HepG2 (cell line): Measurements from ENCODE around the gene HIGD1C.

Experiments
- ATF7-NPFF ChIP-seq: sonication (generic); formaldehyde crosslinking; IDR thresholded peaks from 2 replicates; pipeline ENCODE4 v1.8.1; 2023; ENCODE audit warnings: mild to moderate bottlenecking, low read depth, missing genetic modification reagents, moderate library complexity
- EP300 ChIP-seq, 3 experiments: sonication (generic) in 1 of 3; formaldehyde crosslinking in 1 of 3; IDR thresholded peaks; 2 replicates each; pipeline versions ENCODE4 v1.5.1 to v1.6.1; 2011 to 2020; ENCODE audit warnings: low read depth in 2 of 3, low read length in 2 of 3, borderline replicate concordance in 1 of 3, improper control_type of control experiment in 1 of 3, mild to moderate bottlenecking in 1 of 3, missing genetic modification reagents in 1 of 3, moderate library complexity in 1 of 3
- EZH2 ChIP-seq: conservative IDR thresholded peaks from 2 replicates; pipeline ENCODE4 v1.6.1; 2012; ENCODE audit warnings: mild to moderate bottlenecking, low read depth, low read length, moderate library complexity
- ZBTB4 ChIP-seq: sonication (generic); formaldehyde crosslinking; IDR thresholded peaks from 2 replicates; pipeline ENCODE4 v1.4.0; 2020; ENCODE audit warnings: missing genetic modification reagents, mild to moderate bottlenecking, borderline replicate concordance

- no peak for TF ChIP-seq EP300 (IDR thresholded peaks at IDR 0.05; ENCODE audit: low read depth in 2 of 2, low read length in 2 of 2)
- TF ChIP-seq EP300 (CRISPR knock-in tag; IDR thresholded peaks at IDR 0.05; ENCODE audit: borderline replicate concordance) = no peak
- no peak for TF ChIP-seq ATF7-NPFF (CRISPR knock-in tag)
- TF ChIP-seq ZBTB4 (CRISPR knock-in tag) = no peak
- no peak for TF ChIP-seq EZH2
These were observed 1.2 kb upstream of the HIGD1C start for GRCh38 chr12:50951112-50951511.
